Activated T-cell treated with anti-CD3 and anti-CD28 coated beads, Interleukin-2, amount 50 U/mL, for 4 hours (primary cell): ENCODE data around the gene APIP. TPM values are rescaled to one million over a fixed set of nuclear protein-coding genes. Genes with fewer than 3 reads are reported as not detected.
A peak's percentile ranks its signal among the peaks of the same experiment; 100 is the strongest.
"Not testable (repeated sequence)": the region's sequence is repeated elsewhere in the genome, so short reads cannot be mapped to it uniquely, and the experiment has no call there.

Source experiments
- ATAC-seq, 2 donors: fragments of 200-7000 bp; cut with Tn5 transposase; one replicate each; pipeline ENCODE4 v1.10.0; 2021
- DNase-seq: peaks from one replicate; pipeline ENCODE4 v3.0.0-alpha.2; 2020
- H3K27me3 Mint-ChIP-seq: one replicate; pipeline ENCODE4 v1.8.0; 2021; ENCODE audit warnings: low read depth, mixed read lengths
- H3K36me3 Mint-ChIP-seq: one replicate; pipeline ENCODE4 v1.8.0; 2022; ENCODE audit warnings: mixed read lengths; ENCODE audit not compliant: insufficient read depth
- H3K4me1 Mint-ChIP-seq: one replicate; pipeline ENCODE4 v1.8.0; 2021; ENCODE audit warnings: low read depth, mixed read lengths
- H3K4me3 Mint-ChIP-seq: one replicate; pipeline ENCODE4 v1.8.0; 2021; ENCODE audit warnings: mild to moderate bottlenecking, moderate library complexity, mixed read lengths
- H3K9me3 Mint-ChIP-seq: one replicate; pipeline ENCODE4 v1.8.0; 2021; ENCODE audit warnings: mixed read lengths
- total RNA-seq, 3 donors: library from RNA; stranded (reverse); gene quantifications; one replicate each; pipeline ENCODE4 v1.2.1, GENCODE V29; 2021

The APIP gene
- total RNA-seq, 3 donors from 2014 or later: 28.9 to 34.2 (median 32.4) TPM

DNA sequence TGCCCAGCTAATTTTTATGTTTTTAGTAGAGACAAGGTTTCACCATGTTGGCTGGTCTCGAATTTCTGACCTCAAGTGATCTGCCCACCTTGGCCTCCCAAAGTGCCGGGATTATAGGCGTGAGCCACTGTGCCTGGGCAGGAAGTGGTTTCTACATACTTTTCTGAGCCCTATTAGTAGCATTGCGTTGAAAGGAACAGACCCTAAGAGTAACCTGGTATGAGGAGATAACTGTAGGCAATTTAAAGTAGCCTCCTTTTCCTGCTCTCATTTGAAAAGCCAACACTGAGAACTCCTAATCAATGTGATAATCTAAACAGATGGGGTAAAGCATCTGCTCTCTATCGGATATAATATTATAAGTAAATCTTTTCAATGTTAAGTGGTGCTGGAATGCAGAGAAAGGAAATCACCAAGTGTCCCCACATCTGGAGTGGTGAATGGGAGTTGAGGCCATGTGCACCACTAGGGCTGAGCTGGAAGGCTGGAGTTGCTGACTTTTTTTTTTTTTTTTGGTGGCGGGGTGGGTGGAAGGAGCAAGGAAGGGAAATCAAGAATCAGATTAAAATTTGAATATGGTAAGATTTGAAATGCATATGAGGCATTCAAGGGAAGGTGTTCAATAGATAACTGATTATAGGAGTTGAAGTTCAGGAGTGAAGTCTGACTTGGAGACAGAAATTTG lies 20.9 kb upstream of the APIP start:
- H3K36me3 Mint-ChIP-seq: peaks cover 29% of the 10 kb centered on the region
- H3K9me3 Mint-ChIP-seq: no peaks in the 10 kb centered on the region
- no peak for ATAC-seq
- no peaks in the 10 kb centered on the region for H3K27me3 Mint-ChIP-seq
- H3K4me1 Mint-ChIP-seq: peaks cover 21% of the 10 kb centered on the region
- no peak for DNase-seq
- H3K4me3 Mint-ChIP-seq: no peak overlapping the region

DNA sequence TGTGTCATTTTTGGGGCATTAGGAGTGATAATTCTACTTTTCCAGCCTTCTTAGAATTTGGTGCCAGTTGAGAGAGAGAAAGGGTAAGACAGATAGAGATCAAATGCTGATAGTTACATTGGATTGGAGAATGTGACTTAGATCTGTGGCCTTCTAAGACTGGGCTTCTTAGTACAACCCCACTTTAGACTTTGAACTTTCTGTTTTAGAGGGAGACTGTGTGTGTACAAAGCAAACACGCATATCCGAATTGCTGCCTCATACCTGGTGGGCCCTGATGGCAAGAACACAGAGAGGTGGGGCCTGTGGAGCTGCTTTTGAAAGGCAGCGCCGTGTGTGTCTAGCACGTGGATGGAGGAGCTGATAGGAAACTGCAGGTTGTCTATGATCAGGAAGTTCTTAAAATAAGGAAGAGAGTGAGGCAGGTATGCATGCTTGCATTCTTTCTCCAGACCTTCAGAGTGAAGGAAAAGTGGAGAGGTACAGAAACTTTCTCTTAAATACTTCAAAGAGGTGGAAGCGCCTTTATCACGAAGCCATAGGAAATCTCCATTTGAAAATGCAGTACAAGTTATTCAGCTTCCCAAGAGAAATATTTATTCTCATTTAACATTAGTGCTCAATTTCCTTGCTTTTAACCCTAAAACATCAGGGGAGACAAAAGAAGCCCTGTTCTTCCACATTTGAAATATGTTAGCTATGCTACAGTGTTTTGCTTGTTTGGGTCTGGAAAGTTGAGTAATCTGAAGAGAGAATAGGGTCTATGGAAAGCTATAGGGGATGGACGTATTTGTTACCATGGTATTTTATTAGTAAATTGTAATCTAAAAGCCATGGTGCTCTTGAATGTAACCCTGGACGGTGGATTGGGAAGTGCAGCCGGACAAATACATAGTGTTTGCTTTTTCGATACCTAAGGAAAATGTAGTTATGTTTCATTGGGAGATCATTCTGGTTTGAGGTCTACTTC lies 13.9 kb upstream of the APIP start:
- ATAC-seq: no peak
- DNase-seq: no peak
- Mint-ChIP-seq H3K4me1 (peaks cover 14% of the 10 kb centered on the region), H3K9me3 (no peaks in the 10 kb centered on the region), H3K27me3 (no peaks in the 10 kb centered on the region), H3K36me3 (peaks cover 14% of the 10 kb centered on the region), H3K4me3 (no peak overlapping the region)

DNA sequence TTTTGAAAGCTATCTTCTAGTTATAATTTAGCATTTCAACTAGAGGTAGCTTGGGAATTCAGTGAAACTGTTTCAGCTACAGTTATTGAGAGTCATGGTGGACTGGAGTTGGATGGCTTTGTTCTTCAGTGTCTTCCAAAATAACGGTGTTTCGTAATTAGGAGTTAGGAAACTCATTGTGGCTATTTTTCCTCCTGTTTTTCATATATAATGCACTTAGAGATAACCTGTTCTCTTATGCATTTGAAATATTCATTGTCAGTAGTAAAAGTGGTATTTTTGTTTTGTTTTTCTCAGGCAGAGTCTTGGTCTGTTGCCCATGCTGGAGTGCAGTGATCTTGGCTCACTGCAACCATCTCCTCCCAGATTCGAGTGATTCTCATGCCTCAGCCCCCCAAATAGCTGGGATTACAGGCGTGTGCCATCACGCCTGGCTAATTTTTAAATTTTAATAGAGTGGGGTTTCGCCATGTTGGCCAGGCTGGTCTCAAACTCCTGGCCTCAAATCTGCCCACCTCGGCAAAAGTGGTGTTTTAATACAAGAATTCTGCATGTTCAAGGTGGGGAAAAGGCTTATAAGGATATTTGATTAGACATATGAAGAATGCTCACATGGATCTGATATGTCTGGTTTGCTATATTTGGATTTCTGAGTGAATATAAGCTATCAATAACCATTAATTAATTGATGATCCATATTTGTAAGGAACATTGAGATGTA lies 12.9 kb upstream of the APIP start:
- H3K4me1 Mint-ChIP-seq: peaks cover 14% of the 10 kb centered on the region
- H3K36me3 Mint-ChIP-seq: peaks cover 13% of the 10 kb centered on the region
- H3K4me3 Mint-ChIP-seq: no peak overlapping the region
- no peaks in the 10 kb centered on the region for H3K9me3 Mint-ChIP-seq
- DNase-seq: no peak
- no peaks in the 10 kb centered on the region for H3K27me3 Mint-ChIP-seq
- ATAC-seq: no peak

DNA sequence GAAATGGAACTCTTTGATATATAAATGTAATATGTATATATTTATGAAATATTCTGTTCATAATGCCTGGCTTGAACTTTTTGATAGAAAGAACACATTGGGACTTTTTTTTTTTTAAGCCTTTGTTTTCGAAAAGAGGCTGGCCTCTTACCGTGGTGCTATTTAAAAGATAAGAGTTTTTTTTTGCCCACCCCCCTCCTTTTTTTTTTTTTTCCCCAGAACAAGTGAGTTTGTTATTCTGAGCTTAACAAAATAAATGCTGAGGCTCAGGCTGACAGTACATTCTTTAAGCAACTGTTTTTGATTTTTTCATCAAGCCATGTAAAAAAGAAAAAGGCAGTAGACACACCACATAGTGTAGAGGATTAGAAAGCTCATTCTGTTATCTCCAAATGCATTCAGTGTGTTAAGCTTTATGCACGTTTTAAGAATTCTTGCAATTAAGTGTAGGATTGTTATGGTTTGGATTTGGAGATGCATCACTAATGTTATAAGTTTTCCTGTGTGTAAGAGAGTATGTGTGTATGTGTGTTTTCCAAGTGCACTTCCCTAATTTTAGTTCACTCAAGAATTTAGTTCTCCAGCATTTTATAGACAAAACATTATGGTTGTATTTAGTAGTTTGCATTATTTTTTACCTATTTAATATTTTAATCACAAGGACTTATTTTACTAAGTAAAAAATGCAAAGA lies 12.2 kb upstream of the APIP start:
- Mint-ChIP-seq H3K27me3 (no peaks in the 10 kb centered on the region), H3K9me3 (no peaks in the 10 kb centered on the region), H3K4me1 (peaks cover 14% of the 10 kb centered on the region), H3K4me3 (no peak overlapping the region), H3K36me3 (peaks cover 8% of the 10 kb centered on the region)
- DNase-seq (no peak), ATAC-seq (no peak)

DNA sequence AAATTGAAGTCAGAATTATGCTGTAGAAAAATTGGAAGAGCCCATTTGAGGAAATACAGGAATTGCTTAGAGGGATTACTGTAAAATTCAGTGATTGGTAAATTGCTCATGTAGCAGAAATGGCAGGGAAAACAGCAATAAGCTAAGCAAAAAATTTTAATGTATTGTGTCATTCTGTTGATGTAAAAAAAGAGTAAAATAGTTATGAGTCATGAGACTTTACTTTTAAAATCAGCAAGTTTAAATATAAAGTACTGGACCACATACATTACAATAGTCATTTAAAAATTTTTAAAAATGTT lies 10.6 kb upstream of the APIP start:
- no peaks in the 10 kb centered on the region for H3K9me3 Mint-ChIP-seq
- no peaks in the 10 kb centered on the region for H3K27me3 Mint-ChIP-seq
- H3K4me3 Mint-ChIP-seq: no peak overlapping the region
- DNase-seq (no peak), ATAC-seq (no peak)
- peaks cover 15% of the 10 kb centered on the region for H3K4me1 Mint-ChIP-seq
- H3K36me3 Mint-ChIP-seq: no peaks in the 10 kb centered on the region

DNA sequence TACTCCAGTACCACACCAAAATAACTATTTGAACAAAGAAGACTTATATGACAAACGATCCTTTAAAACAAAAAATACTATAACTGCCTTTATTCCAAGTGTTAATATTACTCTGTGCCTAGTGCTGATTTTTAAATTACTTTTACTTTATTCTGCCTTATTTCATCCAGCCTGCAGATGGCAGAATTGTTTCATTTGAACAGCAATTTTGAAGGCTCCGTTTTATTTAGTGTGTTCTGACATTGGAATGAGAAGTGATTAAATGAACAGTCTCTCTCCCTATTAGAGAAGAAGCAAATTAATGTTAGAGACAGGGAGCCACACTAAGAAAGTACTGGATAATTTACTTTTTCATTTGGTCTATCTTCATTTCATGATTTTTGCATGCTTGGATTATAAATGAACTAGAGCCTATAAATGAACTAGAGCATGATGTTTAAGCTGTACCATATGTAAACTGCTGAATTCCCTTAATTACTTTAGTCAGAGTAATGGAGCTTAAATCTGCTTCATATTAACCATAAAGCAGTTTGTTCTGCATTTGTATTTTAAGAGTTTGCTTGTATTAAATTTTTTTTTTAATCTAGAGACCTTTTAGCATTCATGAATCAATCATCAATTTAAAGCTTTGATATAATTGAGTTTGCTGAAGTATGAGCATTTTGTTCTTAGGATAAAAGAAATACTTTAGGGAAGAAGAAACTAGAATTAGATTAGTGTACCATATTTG lies 10.1 kb upstream of the APIP start:
- no peak overlapping the region for H3K4me3 Mint-ChIP-seq
- peaks cover 16% of the 10 kb centered on the region for H3K4me1 Mint-ChIP-seq
- H3K27me3 Mint-ChIP-seq: no peaks in the 10 kb centered on the region
- ATAC-seq (peak in 1 of 2 donors; percentile 52), DNase-seq (no peak)
- no peaks in the 10 kb centered on the region for H3K9me3 Mint-ChIP-seq
- H3K36me3 Mint-ChIP-seq: no peaks in the 10 kb centered on the region

DNA sequence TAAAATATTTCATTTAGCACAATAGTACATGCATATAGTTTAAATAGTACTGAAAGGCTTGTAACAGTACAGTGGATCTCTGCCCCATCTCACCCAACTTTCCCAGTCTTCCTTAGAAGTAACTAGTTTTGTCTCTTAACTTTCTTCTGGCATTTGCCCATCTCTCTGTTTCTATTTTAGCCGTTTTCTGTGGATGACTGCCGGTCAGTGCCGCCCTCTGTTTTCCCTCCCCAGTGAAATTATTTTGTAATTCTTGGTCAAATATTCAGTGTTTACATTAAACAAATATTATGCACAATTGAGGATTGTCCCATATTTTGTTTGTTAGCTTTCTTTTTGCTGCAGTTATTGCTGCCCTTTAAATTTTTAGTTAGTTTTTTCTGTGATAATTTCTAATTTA lies 8.5 kb upstream of the APIP start:
- no peaks in the 10 kb centered on the region for H3K27me3 Mint-ChIP-seq
- H3K4me3 Mint-ChIP-seq: no peak overlapping the region
- H3K36me3 Mint-ChIP-seq: peaks cover 1% of the 10 kb centered on the region
- H3K9me3 Mint-ChIP-seq: no peaks in the 10 kb centered on the region
- DNase-seq: no peak
- ATAC-seq: no peak
- H3K4me1 Mint-ChIP-seq: peaks cover 19% of the 10 kb centered on the region

DNA sequence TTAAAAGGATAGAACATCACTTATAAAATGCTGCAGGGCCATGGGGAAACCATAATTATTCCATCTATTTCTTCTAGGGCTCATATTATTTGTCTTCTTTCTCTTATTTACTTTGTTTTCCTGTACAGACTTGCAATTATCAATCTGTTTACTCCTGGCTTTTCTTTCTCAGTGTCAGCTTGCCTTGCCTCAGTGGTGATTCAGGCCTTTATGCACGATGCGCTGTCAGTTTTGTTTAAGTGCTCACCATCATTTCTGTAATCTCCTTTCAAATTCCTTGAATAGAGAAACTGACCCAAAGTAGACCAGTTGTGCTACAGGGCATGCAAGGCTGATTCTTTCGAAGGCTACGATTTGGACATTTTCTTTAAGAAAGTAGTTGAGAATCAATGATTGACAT lies 5.0 kb upstream of the APIP start:
- Mint-ChIP-seq H3K36me3 (peaks cover 1% of the 10 kb centered on the region), H3K4me3 (no peak overlapping the region), H3K4me1 (peaks cover 31% of the 10 kb centered on the region), H3K9me3 (no peaks in the 10 kb centered on the region), H3K27me3 (no peaks in the 10 kb centered on the region)
- DNase-seq (no peak), ATAC-seq (no peak)

DNA sequence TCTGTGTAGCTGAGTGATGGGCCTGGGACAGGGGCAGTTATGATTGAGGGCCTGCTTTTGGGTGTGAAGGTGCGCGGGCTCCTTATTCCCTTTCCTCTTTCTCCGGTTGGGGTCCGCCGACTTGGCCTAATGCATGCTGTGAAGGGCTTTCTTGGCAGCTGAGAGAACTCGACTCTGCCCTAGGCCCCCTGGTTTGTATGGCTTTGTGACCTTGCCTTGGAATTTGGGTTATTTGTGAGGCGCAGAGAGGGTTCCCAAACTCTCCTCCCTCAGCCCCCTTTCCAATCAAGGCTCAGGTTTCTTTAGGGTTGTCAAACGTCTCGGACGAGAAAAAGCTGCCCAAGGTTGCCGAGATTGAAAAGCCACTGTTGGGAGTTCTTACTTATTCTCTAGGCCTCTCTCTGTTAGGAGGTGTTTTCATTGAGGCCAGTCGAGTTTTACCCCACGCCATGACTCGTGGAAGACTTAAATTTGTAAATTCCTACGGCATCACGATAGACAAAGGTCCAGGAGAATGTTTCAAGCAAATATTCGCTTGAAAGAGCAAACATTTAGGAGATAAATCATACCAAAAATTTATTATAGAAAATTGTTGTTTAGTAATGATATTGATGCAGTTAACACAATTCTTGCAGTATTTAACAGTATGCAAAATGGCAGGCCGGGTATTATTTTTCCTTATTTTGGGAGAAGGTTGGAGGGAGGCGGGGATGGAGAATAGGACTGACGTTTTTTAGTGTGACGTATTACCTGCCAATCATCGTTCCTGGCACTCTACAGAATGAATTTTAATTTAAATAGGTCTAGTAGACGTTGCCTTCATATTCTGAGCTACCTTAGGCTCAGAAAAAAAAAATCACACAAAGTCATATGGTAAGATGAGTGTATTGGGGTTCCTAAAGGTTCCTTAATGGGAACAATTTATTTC lies 928 bp upstream of the APIP start:
- Mint-ChIP-seq H3K9me3 (no peaks in the 10 kb centered on the region), H3K4me3 (peak overlapping the region; percentile 98), H3K27me3 (no peaks in the 10 kb centered on the region), H3K36me3 (peaks cover 18% of the 10 kb centered on the region), H3K4me1 (peaks cover 46% of the 10 kb centered on the region)
- DNase-seq (no peak), ATAC-seq (no peak)

DNA sequence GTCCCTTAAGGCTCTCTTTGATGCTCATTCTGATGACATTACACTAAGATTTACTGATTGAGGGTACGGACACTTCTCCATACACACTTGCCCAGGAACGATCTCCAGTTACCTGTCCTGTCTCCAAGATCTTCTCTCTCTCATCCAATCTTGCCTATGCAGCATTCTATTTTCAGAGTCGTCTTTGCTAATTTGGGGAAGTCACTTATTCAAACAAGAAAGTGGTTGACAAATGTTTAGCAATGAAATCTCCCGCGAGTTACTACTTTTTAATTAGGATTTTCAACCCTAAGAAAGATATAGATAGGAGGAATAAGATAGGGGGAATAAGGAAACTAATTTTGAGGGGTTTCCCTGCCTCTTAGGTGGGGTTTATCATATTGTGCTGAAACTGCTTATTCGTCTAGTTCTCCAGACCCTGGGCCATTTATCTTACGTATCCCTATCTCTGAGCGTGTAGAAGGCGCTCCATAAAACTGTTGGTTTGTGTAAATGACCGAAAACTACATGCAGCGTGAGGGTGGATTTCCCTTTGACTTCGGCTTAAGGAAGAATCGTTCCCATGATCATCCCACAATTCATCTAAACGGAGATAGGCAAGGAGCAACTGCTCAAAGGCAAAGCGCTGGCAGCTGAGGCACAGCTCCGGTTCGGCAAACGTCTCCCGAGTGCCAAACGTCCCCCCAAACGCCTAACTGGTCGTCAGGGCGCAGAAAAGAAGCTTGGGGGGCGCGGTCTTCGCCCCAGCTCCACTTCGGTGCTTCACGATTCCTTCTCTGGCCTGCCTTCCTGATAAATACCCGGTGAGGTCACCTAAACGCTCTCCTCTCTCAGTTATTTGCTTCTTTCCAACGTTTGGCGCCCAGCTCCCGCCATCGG lies 804 bp downstream of the APIP start:
- no peaks in the 10 kb centered on the region for H3K27me3 Mint-ChIP-seq
- H3K4me1 Mint-ChIP-seq: peaks cover 40% of the 10 kb centered on the region
- ATAC-seq (peak; percentile 5 to 9), DNase-seq (no peak)
- peaks cover 17% of the 10 kb centered on the region for H3K36me3 Mint-ChIP-seq
- H3K4me3 Mint-ChIP-seq: peak overlapping the region; percentile 98
- no peaks in the 10 kb centered on the region for H3K9me3 Mint-ChIP-seq

DNA sequence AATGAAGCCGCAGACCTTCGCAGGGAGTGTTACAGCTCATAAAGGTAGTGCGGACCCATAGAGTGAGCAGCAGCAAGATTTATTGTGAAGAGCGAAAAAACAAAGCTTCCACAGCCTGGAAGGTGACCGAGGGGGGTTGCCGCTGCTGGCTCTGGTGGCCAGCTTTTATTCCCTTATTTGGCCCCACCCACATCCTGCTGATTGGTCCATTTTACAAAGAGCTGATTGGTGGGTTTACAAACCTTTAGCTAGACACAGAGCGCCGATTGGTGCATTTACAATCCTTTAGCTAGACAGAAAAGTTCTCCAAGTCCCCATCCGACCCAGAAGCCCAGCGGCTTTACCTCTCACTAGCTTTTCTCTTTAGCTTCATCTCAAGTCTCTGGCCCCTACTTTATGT lies 2.6 kb downstream of the APIP start:
- H3K27me3 Mint-ChIP-seq, H3K4me3 Mint-ChIP-seq, ATAC-seq: not testable (repeated sequence)

DNA sequence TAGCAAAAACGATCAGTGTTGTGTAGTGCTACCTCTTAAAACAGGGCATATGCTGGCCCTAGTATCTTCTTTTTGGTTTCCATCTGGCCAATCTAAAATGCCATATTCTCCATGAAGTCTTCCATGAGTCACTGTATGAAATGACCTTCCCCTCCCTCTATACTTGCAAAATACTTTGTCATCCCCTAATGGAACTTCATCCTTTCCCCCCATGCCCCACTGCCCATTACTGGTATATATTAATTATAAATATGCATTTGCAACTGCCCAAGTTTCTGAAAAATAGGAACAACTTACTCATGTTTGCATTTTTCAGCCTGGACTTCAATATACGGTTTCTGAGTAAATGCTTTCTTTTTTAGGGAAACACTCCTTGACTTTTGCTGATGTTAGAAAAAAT lies 4.5 kb downstream of the APIP start:
- ATAC-seq (no peak), DNase-seq (no peak)
- Mint-ChIP-seq H3K4me3 (no peak overlapping the region), H3K27me3 (no peaks in the 10 kb centered on the region), H3K9me3 (no peaks in the 10 kb centered on the region), H3K36me3 (peaks cover 17% of the 10 kb centered on the region), H3K4me1 (peaks cover 19% of the 10 kb centered on the region)

More for the DNA sequence above, 2.6 kb downstream of the APIP start:
- Mint-ChIP-seq H3K36me3 (peaks cover 17% of the 10 kb centered on the region), H3K4me1 (peaks cover 35% of the 10 kb centered on the region)
- not testable (repeated sequence) for DNase-seq, H3K9me3 Mint-ChIP-seq
